Endothelial cell of umbilical vein (primary cell): Measurements from ENCODE around the gene MBD4.
"Not testable (repeated sequence)": the region's sequence is repeated elsewhere in the genome, so short reads cannot be mapped to it uniquely, and the experiment has no call there.

Experiments
- CTCF ChIP-seq, 2 donors: IDR thresholded peaks; 1 replicate in 1 of 2; 2 replicates in 1 of 2; pipeline ENCODE4 v1.5.1; 2011; ENCODE audit warnings: low read length in 2 of 2, mild to moderate bottlenecking in 2 of 2, moderate library complexity in 2 of 2, control low read depth in 1 of 2, inconsistent platforms in 1 of 2, low read depth in 1 of 2; ENCODE audit not compliant: insufficient read depth in 1 of 2; ENCODE audit errors: extremely low read depth in 1 of 2
- EZH2 ChIP-seq: IDR thresholded peaks from 2 replicates; pipeline ENCODE4 v1.6.1; 2012; ENCODE audit warnings: borderline replicate concordance, low read depth, mild to moderate bottlenecking, moderate library complexity, low read length, inconsistent platforms; ENCODE audit not compliant: severe bottlenecking
- JUN ChIP-seq: IDR thresholded peaks from 2 replicates; pipeline ENCODE4 v1.6.1; 2011; ENCODE audit warnings: borderline replicate concordance, low read depth; ENCODE audit not compliant: insufficient read length, insufficient read depth
- MAX ChIP-seq: IDR thresholded peaks from 2 replicates; pipeline ENCODE4 v1.6.1; 2011; ENCODE audit not compliant: insufficient read depth, insufficient read length
- MYC ChIP-seq: IDR thresholded peaks from one replicate; pipeline ENCODE4 v1.6.1; 2011; ENCODE audit warnings: mild to moderate bottlenecking, low read depth, low read length
- POLR2A ChIP-seq: IDR thresholded peaks from 2 replicates; pipeline ENCODE4 v1.6.1; 2012; ENCODE audit warnings: low read depth, mild to moderate bottlenecking, control low read depth, low read length
- POLR2AphosphoS5 ChIP-seq: IDR thresholded peaks from 2 replicates; pipeline ENCODE4 v1.6.1; 2012; ENCODE audit warnings: low read depth, mild to moderate bottlenecking, control low read depth, low read length, moderate library complexity; ENCODE audit not compliant: insufficient read depth

- TF ChIP-seq CTCF (IDR thresholded peaks at IDR 0.05; ENCODE audit: extremely low read depth in 1 of 2, insufficient read depth in 1 of 2, low read depth in 1 of 2, low read length in 2 of 2); POLR2A; EZH2; POLR2AphosphoS5; MAX; MYC; JUN: not testable (repeated sequence)
Measured at GRCh38 chr3:129487868-129488335, 48.2 kb upstream of the MBD4 start.
